ENCODE results near the gene TLE1.
"Not testable (repeated sequence)": the region's sequence is repeated elsewhere in the genome, so short reads cannot be mapped to it uniquely, and the experiment has no call there.

TLE1 gene

DNA sequence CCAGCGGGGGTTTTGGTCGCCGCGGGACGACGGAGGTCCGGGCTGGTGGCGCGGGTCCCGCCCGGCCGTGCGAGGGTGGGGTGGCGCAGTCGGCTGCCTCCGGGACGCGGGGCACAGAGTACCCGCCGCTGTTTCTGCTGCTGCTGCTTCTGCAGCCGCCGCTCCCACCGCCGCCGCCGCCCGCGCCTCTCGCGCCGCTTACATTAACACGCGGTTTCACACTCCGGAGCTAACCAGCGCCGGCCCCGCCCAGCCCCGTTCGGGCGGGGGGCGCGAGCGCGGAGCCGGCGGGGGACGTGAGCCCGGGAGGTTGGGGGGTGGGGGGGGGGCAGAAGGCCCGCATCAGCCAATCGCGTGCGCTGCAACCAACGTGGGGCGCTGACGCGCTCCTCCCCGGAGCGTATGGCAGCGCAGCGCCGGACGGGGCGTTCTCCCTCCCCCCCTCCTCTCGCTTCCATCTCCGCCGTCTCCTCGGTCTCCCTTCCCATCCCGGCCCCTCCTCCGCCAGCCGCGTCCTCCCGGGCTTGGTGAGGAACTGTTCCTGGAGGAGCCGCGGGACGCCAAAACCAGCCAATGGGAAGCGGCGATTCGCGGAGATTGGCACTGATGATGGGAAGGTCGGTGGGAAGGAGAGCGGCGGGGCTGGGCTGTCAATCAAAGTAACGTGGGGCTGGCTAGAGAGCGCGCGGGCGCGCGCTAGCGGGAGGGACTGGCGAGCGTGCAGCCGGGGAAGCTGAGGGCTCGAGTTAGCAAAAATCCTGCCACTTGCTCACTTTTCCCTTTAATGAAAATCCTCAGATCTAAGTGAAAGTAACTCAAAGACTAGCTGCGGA, at the start of gene TLE1:
TLE1 (minus strand) TSS at position 205 of the 833 bp plus-strand sequence. CDS start 1,307 bp downstream, outside the sequence.
- DNase-seq (ENCODE audit: low read depth), result peak; percentile 77

DNA sequence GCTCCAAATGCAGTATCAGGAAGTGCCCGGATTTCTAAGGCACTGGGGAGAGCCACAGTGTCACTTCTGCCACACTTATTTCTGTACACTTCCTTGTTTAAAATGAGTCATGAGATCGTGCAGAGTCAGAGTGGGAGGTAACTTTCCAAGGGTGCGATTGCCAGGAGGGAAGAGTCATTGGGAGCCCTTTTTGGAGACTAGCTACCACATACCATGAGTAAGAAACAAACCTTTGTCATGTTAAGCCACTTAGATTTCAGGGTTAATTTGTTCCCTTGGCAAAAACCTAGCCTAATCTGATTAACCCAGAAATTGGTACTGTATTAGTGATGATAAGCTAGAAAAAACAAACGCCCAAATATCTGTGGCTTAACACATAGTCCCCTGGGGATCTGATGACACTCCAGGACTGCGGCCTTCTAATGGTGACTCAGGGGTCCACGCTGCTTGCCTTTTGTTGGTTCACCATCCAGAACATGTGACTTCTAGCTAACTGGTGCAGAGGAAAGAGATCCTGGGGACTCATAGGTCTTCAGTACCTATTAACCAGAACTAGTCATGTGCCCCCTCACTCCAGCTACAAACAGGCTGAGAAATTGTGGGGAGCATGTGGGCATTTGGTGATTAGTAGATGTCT, 48.6 kb upstream of the TLE1 start:
- DNase-seq (ENCODE audit: low read depth), result no peak

DNA sequence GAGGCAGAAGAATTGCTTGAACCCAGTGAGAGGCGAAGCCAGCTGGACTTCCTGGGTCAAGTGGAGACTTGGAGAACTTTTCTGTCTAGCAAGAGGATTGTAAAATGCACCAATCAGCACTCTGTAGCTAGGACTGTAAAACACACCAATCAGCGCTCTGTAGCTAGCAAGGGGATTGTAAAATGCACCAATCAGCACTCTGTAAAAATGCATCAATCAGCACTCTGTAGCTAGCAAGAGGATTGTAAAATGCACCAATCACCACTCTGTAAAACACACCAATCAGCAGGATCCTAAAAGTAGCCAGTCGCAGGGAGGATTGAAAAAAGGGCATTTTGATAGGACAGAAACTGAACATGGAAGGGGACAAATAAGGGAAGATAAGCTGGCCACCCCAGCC, 41.2 kb upstream of the TLE1 start:
- not testable (repeated sequence) for DNase-seq (ENCODE audit: low read depth)

DNA sequence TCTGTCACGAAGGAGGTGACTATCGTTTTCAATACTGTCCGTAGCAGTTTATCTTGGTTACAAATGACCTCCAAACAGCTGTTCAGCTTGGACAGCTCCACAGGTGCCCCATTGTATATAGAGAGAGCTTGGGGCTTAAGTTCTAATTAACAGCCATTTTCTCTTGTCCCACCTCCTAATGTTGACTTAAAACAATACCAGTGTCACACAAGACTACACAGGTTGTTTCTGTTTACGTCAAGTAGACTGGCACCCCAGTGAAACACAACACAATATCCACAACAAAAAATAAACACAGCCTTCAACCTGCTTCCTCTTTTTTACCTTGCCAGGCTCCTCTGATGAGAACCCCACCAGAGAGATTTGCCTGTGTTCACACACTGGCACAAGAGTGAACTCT, 39.8 kb upstream of the TLE1 start:
- no peak for DNase-seq (ENCODE audit: low read depth)

DNA sequence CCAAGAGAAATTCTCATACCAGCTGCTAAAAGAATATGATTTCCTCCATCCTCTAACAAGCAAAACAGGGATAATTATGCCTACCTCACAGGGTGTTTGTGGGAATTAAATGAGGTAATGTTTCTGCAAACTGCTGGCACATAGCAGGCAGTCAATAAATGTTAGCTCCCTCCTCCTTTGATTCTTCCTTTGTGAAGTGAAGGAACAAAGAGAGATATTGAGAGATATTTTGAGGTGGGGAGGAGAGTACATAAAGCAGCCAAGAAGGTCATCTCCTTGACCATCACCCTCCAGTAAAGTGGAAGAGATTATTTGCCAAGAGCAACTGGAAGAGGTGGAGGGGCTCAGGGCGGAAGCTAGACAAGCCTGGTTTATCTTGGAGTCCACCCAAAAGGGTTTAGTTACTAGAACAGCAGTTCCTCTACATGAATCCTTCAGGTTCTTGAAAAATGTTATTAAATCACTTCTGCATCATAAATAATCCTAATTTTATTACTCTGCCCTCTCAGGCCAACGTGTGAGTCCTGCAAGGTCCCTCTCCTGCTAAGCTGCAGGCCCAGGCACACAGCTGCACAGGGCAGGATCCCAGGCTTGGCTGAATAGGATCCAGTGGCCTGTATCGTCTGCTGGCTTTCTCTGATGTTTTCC, 35.0 kb upstream of the TLE1 start:
- no peak for DNase-seq (ENCODE audit: low read depth)

DNA sequence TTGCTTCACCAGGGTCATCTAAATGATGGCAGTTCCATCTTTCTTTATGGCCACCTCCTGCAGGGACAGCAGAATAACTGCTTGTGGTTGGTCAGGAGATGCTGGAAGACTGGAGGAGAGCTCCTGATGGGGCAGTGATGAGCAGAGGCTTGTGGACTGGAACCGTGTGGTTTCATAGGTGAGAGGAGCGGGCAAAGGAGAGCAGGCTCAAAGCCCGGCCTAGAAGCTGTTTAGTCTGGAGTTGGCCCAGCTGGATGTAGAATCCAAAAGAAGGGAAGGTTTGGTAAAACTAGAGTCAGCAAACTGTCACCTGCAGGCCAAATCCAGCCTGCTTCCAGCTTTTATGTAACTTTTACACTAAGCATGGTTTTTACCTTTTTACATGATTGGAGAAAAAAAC, 32.9 kb upstream of the TLE1 start:
- DNase-seq (ENCODE audit: low read depth), result no peak

DNA sequence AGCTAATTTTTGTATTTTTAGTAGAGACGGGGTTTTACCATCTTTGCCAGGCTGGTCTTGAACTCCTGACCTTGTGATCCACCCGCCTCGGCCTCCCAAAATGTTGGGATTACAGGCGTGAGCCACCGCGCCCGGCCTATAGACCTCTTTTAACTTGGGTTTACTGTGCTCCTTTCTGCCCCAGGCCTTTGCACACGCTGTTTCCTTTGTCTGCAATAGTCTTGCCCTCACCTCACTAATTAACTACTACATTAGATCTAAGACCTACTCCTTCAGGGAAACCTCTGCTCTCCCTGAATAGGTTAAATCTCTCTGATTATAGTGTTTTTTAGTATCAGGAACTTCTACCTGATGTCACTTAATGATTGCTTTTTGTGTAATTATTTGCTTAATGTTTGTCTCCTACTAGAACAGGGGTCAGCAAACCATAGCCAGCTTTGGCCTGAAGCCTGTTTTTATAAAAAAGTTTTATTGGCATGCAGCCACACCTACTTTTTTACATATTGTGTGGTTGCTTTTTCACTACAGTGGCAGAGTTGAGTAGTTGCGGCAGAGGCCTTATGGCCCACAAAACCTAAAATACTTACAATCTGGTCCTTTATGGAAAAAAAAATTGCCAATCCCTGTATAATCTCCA, 31.2 kb upstream of the TLE1 start:
- DNase-seq (ENCODE audit: low read depth), result no peak

DNA sequence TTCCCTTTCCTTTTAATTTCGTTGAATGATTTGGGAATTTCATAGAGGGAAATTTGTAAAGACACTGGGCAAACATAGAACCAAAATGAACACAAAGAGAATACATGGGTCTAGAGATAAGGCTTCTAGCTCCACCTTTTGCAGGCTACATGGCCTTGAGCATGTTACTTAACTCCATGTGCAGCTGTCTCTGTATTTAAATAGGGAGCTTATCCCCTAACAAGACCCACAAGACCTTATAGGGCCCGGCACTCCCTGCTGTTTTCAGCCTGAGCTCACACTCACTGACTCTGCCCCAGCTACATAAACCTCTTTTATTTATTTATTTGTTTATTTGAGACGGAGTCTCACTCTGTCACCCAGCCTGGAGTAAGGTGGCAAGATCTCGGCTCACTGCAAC, 30.6 kb upstream of the TLE1 start:
- no peak for DNase-seq (ENCODE audit: low read depth)

DNA sequence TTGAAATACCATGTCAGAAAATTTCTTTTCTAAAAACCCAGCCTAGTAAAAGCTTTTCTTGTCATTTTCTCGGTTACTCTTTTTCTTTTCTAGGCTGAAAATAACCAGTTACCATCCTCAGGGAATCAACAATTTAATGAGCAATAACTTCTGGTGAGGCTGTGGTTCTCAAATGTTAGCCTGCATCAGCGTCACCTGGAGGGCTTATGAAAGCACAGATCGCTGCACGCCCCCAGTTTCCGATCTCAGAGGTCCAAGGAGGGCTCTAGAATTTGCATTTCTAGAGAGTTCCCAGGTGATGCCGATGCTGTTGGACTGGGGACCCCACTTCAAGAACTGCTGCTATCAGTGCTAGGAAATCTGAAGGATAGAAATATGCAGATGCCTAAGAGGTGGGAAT, 28.9 kb upstream of the TLE1 start:
- no peak for DNase-seq (ENCODE audit: low read depth)

DNA sequence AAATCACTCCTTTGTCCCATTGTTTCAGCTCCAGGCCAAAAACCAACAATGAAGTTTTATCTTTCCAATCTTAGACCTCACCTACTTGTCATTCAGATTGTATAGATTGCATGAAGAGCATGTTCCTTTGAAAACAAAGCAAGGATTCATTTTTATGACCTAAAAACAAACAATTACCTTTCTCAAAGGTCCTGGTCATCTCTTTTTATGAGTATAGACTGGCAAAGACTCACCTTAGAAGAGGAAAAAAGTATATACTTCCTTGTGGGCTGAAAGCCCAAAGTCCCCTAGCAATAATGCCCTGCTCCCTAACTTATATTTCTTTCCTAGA, 28.4 kb upstream of the TLE1 start:
- DNase-seq (ENCODE audit: low read depth), result no peak

- no peak for DNase-seq (ENCODE audit: low read depth)
These were observed 27.9 kb upstream of the TLE1 start for GRCh38 chr9:81717061-81717746.

DNA sequence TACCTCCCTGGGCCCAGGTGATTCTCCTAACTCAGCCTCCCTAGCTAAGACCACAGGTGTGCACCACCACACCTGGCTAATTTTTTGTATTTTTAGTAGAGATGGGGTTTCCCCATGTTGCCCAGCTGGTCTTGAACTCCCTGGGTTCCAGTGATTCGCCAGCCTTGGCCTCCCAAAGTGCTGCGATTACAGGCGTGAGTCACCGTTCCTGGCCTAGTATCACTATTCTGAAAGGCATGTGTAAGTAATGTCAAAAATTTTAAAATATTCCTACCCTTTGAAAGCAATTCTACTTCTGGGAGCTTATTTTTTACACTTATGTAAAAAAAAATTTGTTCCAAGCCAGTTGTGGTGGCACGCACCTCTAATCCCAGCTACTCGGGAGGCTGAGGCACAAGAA, 27.1 kb upstream of the TLE1 start:
- DNase-seq (ENCODE audit: low read depth), result no peak

GRCh38 chr9:81705578-81705977, 16.2 kb upstream of the TLE1 start:
- DNase-seq (ENCODE audit: low read depth), result no peak

DNA sequence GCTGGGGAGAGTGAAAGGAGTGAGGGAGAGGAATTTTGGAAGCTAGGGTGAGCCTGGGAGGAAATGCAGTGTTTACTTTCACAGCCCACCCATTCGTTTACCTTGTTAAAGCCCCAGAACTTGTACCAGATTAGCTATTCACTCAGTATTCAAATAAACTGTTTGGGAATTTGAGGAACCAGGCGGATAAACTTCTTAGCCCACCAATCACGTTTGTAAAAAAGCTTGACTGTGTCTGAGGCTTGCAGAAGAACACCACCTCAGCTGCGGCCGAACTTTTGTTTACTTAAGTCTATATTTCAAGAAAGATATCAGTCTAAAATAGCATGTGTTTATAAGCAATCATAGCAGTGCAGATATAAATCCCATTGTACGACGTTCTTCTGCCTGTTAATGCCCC, 5.2 kb upstream of the TLE1 start:
- no peak for DNase-seq (ENCODE audit: low read depth)

GRCh38 chr9:81693671-81694378, 4.5 kb upstream of the TLE1 start:
- no peak for DNase-seq (ENCODE audit: low read depth)

DNA sequence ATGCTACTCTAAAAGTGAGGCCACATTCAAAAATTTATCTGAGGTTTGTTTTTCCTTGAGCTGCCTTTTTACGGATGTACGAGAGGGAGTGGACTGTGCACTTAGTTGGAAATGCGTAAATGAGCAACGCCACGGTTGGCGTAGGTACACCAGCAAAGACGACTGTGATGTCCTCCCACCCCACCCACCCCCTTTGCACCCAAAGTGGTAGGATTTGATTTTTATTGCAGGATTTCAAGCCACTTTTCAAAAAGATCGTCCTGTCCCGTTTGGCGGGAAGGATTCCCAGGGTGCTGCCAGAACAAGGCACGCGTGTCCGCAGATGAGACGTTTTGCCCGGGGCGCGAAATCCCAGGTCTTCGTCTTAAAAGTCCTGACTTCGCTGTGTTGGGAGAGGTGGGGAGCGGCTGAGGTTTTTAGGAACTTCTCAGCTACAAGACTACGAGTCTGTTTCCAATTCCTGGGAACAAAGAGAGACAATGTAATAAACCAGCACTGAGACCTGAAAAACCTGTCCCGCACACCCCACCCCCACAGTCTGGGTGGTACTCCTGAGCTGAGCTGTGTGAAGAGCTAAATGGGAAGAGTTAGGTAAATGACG, 1.0 kb upstream of the TLE1 start:
- no peak for DNase-seq (ENCODE audit: low read depth)

GRCh38 chr9:81689093-81689342, 329 bp downstream of the TLE1 start:
- DNase-seq (ENCODE audit: low read depth), result not testable (repeated sequence)

GRCh38 chr9:81688262-81689092, 870 bp downstream of the TLE1 start:
- DNase-seq (ENCODE audit: low read depth), result not testable (repeated sequence)

DNA sequence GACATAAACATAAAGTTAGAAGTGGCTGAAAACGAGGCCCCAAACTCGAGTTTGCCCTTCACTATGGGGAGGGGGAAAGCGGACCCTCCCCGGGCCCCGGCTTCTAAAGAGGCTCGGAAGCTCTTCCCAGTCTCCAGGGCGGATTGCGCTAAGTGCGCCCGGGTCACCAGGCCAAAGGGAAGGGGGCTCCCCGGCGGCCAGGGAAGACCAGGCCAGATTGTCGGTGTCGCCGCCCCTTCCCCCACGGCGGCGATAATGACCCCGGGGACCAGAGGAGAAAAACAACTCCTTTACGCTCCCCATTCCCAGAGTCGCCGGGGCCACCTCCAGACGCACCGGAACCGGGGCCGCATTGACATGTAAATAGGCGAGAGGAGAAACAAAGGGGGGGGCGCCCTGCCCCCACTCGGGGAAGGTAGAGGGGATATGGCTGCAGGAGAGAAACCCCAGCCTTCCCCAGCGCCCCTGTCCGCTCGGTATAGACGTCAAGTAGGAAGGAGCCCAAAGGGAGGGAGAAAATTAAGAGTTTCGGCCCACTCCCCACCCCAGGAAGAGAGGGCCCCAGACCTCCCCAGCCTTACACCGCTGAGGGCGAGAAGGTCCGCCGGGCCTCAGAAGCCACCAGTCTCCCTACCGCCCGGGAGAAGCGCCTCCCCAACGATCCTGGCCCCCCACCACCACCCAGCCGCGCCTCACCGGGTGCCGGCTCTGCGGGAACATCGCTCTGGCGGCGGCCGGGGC, 1.7 kb downstream of the TLE1 start:
- DNase-seq (ENCODE audit: low read depth), result no peak

Measured in stimulated activated CD8-positive, alpha-beta memory T cell treated with anti-CD3 and anti-CD28 coated beads, Interleukin-4, amount 100 ng/mL, for 24 hours (primary cell).